ENCODE data around the gene GABBR2.

Gene GABBR2

DNA sequence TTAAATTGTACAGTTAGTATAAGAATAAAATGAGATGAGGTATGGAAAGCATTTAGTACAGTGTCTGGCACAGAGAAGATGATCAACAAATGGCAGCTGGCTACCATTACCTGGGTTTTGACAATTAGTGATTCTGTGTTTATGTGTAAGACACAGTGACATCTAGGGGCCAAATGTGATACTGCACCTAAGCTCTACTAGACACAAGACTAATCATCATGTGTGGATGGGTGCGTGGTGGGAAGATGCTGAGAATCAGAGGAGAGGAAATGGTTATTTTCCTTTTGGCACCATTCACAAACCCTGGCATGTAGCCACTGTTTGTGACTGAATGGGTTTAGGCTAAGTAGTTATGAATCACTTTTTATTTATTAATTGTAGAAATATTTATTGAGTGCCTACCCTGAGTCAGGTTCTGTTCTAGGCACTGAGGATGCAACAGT is 343.5 kb downstream of the GABBR2 start:
- peak; percentile 28 for DNase-seq

DNA sequence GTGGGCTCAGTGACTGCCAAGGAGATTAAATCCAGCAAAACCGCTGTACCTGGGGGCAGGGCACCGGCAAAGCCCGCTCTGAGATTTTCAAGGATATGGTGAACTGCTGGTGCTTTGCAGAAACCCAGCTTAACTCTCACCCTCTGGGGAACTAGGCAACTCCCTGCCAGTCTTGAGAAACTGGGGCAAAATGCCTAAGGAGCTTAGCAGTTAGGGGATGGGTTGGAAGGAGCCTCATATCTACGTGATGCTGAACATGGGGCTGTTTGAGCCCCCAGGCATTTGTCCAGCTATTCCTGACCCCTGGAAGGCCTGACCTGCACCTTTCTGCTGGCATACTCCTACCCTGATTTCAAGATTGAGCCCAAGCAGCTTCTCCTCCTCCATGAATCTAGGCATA is 344.6 kb downstream of the GABBR2 start:
- no peak for DNase-seq

DNA sequence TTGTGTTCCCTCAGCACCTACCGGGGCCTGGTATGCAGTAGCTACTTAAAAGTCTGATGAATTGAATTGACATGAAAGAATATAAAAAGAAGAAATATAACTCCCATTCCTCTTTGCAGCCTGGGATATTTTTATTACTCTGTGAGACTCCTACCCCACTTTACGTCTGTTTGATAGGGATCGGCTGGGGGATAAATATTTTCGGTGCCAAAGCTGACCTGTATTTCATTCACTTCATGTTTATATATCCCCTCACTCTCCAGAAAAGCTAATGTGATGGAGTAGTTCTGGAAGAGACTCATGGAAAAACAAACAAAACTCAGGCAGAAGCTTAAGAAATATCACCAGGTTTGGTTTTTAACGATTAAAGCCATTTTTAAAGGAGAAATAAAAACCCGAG is 345.1 kb downstream of the GABBR2 start:
- no peak for DNase-seq

- no peak for DNase-seq
These were observed 346.0 kb downstream of the GABBR2 start for GRCh38 chr9:98362624-98363252.

DNA sequence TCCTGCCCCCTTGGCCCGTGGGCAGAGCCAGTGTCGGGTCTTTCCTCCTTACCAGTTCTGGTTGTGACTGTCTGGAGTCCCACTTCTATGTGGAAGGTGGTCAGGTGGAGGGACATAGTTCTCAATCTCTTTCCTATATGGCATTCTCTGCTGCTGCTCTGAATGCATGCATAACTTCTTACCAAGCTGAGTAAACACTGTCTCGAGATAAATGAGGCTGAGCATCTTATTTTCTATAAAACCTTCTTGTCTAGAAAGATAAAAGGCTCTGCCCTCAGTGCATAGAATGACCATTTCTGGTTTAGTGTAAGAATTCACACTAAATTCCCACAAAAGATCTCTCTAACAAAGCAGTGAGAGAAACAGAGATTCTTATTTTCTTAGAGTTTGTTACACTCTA is 347.1 kb downstream of the GABBR2 start:
- no peak for DNase-seq

- no peak for DNase-seq
These were observed 348.5 kb downstream of the GABBR2 start for GRCh38 chr9:98360176-98360708.

DNA sequence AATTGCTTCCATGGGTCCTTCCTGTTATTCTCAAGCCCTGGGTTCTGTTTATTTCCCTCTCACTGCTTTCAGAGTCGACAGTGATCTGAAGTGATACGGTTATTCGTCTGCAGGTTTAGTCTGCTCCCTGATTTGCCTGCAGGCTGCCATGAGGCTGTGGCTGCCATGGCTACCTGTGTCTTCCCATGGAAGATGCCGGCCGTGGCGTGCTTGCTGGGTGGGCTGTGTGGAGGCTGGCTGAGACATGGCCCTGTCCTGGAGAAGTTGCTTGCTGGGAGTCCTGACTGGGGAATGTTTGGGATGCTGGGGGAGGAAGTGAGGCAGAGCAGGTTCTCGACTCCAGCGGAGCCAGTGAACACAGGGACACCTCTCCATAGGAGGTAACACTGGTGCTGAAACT is 349.2 kb downstream of the GABBR2 start:
- no peak for DNase-seq

GRCh38 chr9:98357921-98358535 is 350.7 kb downstream of the GABBR2 start:
- peak; percentile 90 for DNase-seq

GRCh38 chr9:98356953-98357690 is 351.6 kb downstream of the GABBR2 start:
- DNase-seq: peak; percentile 64

- no peak for DNase-seq
These were observed 352.4 kb downstream of the GABBR2 start for GRCh38 chr9:98356326-98356725.

DNA sequence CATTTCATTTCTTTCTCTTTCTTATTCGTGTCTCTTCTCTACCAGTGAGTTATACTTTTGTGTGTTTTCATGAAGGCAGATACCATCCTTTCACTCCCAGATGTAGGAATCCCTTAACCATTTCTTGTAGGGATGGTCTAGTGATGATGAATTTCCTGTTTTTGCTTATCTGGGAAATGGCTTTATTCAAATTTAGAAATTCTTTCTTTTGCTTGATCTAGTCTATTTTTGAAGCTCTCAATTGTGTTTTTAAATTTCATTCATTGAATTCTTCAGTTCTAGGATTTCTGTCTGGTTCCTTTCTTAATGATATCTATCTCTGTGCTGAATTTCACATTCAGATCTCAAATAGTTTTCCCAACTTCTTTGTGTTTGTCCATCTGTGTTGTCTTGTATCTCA is 357.4 kb downstream of the GABBR2 start:
- DNase-seq: no peak

DNA sequence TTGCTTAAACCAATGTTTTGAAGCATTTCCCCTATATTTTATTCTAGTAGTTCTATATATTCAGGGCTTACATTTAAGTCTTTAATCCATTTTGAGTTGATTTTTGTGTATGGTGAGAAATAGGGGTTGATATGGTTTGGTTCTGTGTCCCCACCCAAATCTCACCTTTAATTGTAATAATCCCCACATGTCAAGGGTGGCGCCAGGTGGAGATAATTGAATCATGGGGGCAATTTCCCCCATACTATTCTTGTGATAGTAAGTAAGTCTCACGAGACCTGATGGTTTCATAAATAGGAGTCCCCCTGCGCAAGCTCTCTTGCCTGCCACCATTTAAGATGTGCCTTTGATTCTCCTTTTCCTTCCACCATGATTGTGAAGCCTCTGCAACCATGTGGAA is 361.1 kb downstream of the GABBR2 start:
- no peak for DNase-seq

DNA sequence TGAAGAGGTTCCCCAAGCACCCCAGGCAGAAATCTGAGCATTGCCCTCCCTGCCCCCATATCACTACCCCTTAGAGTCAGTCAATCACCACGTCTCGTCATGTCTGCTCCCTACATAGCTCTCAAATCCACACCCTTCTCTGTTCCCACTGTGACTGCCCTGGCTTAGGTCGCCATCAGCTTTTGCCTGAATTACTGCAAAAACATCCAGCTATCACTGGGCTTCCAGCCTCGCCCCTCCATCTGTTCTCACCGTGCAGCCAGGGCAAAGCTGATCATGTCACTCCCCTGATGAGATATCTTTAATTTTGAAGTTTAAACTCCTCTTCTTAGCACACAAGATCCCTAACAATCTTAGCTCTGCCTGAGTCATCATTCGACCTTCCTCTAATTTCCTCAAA is 363.7 kb downstream of the GABBR2 start:
- DNase-seq: no peak

DNA sequence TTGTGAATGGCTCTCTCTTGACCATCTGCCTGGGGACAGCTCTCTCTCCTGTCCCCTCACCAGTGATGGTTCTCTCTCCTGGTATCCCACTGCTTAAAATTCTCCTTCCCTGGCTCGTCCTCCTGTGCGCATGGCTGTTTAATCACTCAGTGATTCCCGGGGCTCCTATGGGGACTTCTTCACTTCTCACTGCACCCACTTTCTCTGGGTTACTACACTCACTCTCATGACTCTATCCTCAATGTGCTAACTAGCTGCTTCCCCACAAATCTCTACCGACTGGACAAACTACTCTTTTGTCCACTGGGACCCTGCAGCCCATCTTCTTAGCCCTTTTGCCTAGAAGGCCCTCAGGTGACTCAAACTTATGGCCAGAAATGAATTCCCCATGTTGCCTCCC is 364.2 kb downstream of the GABBR2 start:
- DNase-seq: no peak

- no peak for DNase-seq
These were observed 365.9 kb downstream of the GABBR2 start for GRCh38 chr9:98342820-98343210.

- DNase-seq: no peak
These were observed 366.5 kb downstream of the GABBR2 start for GRCh38 chr9:98342098-98342819.

GRCh38 chr9:98341157-98342097 is 367.3 kb downstream of the GABBR2 start:
- DNase-seq: no peak

DNA sequence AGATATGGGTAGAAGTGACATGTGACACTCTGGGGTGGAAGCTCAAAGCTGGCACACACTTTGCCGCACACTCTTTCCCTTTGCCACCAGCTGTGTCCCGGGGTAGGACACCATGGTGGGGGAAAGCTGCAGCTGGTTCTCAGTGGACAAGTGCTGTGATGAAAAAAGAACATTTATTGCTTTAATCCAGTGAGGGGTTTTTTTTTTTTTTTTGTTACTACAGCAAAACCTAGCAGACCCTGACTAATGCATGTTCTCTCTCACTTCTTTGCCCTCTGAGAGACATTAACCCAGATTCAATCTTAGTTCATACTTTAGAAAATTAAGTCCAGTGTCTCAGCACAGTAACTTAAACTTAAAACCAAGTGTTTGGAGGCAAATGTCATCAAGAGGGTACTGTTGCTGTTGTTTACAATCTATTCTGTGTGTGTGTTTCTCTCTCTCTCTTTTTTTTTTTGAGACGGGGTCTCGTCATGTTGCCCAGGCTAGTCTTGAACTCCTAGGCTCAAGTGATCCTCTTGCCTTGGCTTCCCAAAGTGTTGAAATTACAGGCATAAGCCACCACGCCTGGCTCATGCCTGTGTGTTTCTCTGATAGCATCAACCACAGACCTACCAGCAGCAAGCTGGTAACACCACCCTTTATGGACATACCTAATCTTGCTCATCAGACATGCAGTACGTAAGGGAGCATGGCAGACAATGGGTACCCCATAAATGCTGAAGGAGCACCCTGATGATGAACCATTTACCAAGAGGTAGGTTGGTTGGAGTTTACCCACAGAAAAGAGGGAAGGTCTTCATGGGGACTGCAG is 368.5 kb downstream of the GABBR2 start:
- no peak for DNase-seq

DNA sequence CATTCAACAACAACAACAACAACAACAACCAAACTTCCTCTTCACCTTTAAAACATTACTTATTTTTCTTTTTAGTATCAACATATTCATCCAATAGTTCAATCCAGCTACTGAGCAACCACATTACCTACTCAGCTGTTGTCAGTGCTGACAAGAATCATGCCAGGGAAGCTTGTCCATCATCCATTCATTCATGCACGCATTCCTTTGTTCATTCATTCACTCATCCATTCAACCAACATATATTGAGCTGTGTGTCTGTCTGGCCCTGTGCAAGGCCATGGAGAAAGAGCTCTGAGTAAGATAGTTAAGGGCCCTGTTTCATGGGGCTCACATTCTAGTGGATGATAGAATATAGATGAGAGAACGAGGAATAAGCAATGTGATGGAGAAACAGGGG is 373.1 kb downstream of the GABBR2 start:
- DNase-seq: no peak

GRCh38 chr9:98334796-98335195 is 373.9 kb downstream of the GABBR2 start:
- DNase-seq: no peak
